Measurements from ENCODE around the gene ZBTB7B.

ZBTB7B gene

DNA sequence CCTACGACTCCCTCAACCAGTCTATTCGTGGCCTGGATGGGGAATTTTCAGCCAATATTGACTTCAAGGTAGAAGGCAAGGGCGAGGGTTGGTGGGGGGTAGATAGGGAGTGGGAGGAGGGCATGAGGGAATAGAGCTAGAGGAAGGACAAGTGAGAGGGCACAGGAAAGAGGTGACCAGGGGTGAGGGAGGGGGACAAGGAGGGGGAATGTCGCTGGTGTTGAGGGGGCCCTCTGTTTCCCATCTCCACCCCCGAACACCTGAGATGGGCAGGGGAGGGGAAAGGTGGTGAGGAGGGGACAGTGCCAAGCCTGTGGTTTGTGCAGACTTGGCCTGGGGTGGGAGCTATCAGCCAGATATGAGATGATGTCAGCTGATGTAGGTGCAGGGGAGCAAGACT, 40.2 kb downstream of the ZBTB7B start:
- DNase-seq, result no peak

DNA sequence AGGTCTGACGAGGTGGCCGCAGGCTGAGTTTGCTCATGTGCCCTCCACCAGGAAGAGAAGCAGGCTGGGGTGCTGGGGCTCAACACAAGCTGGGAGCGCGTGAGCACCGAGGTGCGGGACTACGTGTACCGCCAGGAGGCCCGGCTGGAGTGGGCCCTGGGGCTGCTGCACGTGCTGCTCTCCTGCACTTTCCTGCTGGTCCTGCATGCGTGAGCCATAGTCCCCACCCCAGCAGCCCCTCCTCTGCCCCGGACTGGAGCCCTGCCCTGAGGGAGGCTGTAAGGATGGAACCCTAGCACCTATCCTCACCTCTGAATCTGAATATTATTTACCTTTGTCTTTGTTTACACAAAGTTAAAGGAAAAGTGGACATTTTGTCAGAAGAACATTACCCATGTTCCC, 40.7 kb downstream of the ZBTB7B start:
- DNase-seq, result no peak

DNA sequence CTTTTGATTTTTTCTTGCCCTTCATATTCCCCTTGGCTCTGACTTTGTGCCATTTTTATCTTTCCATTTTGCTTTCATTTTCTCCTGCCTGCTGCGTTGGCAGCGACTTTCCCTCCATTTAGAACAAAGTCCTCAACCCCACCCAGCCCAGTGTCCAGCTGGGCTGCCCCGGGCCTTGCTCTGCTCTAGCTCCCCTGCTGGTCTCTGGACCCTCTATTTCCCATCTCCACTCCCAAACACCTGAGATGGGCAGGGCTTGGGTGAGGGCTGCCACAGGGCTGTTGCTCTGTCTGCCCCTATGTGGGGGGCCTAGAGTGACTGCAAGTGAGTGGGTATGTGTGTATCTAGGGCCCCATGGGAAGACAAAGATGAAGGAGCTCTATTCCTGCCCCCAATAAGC, 41.2 kb downstream of the ZBTB7B start:
- no peak for DNase-seq

DNA sequence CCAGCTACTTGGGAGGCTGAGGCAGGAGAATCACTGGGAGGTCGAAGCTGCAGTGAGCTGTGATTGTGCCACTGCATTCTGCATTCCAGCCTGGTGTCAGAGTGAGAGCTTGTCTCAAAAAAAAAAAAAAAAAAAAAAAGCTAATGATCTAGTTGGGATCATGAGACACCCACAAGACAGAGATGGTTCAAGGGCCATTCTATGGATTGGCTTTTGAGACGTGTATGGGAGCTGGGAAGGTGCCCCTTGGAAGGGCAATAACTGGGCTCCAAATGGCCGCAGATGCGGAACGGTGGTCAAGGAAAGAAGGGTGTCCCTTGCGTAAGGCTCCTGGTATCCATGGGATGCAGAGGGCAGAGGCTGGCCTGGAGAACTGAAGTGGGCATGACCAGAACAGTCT, 41.8 kb downstream of the ZBTB7B start:
- no peak for DNase-seq

DNA sequence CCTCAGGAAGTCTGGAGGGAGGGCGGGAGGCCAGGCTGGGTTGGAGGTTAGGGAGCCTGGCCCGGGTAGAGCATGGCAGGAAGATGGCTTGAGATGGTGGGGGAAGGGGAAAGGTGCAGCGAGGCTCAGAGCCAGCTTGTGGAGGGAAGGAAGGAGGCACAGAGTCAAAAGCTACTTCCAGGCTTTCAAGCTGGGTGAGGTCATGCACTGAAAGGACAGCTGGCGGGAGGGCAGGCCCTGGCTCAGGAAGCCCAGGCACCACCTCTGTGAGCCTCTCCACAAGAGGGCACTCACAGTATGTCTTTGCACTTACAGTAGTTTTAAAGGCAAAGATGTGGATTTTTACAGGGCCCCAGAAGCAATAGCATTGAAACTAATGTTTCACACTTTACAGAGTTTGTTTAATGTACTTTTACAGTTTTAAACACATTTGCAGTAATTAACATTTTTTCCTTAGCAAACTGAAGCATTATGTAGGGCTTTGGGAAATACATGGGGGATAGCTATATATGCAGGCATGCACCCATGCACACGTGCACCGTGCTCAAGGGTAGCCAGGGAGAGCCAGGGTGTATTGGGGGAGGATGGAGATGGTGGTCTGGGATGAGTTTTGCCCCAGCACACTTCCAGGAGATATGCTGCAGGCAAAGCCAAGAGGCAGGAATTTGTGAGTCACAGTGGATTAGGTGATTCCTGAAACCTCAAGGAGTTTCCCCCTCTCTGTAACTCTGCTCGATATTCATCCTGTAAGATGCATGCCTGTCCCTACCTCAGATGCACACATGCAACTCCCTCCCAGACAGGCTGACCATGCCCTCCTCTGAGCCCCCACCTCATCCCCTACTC, 42.4 kb downstream of the ZBTB7B start:
- peak; percentile 84 to 89 for DNase-seq

DNA sequence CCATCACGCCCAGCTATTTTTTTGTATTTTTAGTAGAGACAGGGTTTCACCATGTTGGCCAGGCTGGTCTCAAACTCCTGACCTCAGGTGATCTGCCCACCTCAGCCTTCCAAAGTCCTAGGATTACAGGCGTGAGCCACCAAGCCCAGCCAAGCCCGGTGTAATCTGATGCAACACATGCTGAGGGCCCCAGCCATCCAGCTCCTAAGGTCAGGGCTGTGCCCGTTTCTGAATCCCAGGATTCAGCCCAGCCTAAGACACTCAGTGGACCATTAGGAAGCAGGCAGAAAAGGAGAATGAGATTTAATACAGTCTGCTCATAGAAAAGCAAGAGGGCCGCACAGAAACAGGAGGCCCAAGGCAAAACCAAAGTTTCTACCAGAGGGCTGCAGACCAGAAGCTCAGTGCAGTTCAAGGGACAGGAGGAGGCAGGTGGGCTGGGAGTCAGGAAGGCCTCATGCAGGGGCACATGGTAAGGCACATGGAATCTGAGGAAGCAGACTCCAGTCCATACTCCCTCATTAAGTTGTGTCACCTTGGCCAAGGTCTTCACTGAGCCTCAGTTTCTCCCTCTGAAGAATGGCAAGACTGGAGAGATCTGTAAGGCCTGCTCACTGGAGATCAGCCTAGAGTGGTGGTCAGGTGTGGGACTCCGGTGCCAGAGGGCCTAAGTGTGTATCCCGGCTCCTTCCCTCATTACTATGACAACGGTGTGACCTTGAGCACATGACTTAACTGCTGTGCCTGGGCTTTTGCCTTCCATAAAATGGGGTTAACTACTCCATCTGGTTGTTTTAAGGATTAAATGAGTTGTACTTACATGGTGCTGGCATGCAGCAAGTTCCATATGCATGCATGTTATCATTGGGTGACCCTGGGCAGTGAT, 46.1 kb downstream of the ZBTB7B start:
- no peak for DNase-seq

DNA sequence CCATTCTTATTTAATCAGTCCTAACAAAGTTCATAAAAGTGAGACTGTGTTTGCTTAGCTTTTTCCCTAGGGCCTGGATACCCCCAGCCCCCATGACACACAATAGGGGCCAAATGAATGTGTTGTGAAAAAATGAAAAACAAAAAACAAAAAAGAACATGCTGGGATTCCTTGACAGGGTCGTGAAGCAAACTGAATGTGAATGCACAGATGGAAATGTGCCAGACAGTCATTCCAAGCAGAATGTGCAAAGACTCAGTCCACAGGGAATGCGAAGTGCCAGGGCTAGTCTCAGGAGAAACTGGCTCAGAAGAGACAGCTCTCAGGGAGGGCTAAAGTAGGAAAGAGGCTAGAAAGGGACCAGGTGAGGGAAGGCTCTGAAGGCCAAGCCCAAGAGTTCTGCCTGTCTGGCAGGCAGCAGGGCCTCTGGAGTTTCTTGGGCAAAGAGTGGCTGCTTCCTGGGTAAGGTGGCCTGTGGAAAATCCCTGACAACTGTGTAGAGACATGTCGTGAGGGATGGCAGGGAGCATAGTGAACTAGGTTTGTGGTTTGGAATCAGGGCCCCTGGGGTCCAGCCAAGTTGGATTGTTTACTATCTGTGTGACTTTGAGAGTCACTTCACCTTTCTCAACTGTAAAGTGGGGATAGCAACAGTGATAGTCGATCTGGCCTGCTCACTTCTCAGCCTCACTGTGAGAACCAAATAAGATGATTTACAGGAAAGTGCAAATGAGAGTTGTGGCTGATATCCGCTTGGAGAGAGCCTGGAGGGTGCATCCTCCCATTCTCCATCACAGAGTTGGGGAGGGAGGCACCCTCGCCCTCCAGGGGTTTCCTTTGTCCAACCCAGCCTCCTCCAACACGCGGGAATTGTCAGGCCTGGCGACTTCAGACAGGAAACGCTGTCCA, 47.3 kb downstream of the ZBTB7B start:
- no peak for DNase-seq

DNA sequence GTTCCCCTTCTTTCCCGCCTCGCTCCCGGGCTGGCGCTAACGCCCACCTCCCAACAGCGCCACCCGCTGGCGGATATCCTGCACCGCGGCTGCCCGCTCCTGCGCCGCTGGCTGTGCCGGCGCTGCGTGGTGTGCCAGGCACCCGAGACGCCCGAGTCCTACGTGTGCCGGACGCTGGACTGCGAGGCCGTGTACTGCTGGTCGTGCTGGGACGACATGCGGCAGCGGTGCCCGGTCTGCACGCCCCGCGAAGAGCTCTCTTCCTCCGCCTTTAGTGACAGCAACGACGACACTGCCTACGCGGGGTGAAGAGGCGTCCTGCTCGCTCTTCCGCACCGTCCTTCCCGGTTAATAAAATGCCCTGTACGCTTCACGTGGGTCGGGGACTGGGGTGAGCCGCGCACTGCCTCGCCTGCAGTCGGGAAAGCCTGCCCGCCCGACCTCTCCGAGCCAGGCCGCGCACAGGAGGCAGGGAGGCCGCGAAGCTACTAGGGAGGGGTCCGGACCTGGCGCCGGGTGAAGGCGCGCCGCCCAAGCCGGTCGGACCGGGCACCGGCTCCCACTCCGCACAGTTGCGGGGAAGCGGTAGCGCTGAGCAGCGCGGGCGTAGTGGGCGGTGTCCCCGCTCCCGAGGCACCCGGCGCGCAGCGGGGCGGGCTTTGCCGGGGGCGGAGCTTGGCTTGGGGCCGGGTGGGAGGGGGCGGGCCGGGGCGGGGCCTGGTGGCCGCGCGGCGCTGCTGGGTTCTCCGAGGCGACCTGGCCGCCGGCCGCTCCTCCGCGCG, 48.1 kb downstream of the ZBTB7B start, which contains the start of gene ADAM15:
Gene ADAM15 (plus strand): TSS at position 757 of the 782 bp plus-strand sequence. CDS start 71 bp downstream, outside the sequence.
- peak; percentile 72 to 77 for DNase-seq

DNA sequence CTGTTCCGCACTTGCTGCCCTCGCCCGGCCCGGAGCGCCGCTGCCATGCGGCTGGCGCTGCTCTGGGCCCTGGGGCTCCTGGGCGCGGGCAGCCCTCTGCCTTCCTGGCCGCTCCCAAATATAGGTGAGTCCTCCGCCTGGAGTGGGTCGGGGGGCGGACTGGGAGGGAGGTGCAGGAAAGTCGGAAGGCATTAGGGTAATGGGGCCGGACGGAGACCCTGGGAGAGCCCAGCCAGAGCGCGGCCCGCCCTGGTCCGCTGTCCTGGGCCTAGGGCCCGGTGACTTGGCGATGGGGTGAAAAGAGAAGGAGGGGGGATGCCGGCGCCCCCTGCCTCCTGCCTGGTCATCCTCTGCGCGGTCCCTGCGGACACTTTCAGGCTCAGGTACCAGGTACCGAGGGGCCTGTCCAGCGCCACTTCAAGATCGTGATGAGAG, 48.8 kb downstream of the ZBTB7B start:
- DNase-seq, result no peak

DNA sequence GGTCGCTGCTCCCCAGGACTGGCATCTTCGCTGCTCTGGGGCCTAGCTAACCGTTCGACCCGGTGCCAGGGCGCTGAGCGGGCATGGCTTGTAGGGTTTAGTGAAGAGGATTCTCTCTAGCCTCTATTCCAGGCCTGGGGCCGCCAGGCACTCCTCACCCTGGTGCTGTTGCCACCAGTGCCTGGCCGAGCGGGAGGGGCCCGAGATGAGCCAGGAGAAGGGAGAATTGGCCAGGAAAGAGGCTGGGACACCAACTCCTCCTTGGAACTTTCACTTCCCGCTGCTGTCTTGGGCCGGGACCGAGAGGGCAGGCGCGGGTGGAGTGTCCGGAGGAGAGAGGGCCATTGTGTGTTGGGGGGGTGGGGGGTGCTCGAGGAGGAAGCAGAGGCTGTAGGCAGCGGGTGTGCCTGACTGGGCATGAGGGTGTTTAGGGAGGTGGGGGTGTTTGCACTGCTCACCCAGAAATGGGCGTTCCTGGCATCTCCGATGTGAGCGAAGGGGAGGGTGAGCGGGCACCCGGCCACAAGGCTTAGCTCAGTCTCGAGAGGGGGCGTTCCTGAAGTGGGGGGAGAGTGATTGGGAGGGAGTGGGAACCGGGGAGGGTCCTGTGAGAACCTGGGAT, 49.3 kb downstream of the ZBTB7B start:
- peak; percentile 22 to 37 for DNase-seq

DNA sequence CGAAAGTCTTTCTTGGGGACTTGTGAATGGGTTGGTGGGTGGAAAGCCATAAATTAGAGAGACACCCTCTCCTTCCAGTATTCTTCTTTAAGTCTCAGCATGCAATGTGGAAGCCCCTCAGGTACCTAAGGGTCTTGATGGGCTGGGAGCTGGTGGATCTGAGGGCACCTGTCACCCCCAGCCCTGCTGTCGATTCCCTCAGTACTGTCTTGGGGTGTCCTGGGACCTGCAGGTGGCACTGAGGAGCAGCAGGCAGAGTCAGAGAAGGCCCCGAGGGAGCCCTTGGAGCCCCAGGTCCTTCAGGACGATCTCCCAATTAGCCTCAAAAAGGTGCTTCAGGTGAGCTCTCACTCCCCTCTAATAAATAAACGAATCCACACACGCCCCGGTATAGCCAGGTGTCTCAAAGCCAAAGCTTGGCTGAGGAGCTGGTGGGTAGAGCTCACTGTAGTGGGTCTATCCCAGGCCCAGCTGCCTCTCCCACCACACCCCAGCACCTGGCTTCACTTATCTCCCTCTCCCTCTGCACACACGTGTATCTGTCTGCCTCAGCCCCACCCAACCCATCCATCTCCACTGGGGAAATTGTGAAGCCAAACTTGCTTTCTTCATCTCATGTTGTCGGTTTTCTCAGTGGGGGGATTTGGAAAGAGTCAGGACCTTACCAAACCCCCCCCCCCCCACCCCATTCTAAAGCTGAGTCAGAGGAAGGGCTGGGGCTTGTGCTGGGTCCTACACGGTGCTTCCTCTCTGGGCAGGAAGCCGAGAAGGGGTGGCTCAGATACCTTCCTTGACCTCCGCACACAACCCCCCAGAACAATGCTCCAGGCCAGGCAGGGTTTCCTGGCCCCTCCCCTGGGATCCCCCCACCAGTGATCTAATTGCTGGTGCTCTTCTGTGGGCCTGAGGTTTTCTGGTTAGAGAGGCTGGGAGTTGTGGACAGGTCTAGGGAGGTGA, 50.1 kb downstream of the ZBTB7B start:
- peak; percentile 28 to 42 for DNase-seq

DNA sequence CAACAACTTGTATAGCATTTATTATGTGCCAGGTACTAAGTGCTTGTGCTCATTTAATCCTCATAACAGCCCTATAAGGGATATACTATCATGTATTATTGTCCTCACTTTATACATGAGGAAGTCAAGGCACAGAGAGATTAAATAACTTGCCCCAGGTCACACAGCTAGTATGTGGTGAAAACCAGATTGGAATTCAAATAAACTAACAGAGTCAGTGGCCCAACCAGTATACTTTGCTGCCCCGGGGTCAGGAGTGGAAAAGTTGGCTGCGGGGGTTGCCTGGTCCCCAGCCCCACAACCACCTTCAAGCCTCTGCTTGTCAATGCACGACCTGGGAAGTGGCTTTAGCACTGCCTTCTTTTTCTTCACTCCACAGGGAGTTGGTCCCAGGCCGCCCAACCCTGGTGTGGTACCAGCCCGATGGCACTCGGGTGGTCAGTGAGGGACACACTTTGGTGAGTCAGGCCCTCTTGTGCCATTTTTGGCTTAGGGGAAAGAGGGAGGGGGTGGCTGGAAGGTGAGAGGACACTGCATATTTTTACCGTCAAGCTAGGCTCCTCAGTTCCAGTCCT, 51.0 kb downstream of the ZBTB7B start:
- DNase-seq, result no peak

DNA sequence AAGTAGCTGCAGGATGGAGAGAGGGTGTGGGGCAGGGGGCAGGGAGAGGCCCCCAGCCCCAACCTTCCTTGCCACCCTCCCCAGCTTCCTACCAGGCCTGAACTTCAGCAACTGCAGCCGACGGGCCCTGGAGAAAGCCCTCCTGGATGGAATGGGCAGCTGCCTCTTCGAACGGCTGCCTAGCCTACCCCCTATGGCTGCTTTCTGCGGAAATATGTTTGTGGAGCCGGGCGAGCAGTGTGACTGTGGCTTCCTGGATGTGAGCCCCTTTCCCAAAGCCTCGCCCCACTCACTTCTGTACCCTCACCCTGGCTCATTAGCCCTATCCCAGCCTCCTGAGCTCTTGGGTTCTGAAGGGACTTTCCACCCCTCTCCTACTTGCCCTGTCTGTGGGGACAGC, 54.5 kb downstream of the ZBTB7B start:
- DNase-seq, result no peak

DNA sequence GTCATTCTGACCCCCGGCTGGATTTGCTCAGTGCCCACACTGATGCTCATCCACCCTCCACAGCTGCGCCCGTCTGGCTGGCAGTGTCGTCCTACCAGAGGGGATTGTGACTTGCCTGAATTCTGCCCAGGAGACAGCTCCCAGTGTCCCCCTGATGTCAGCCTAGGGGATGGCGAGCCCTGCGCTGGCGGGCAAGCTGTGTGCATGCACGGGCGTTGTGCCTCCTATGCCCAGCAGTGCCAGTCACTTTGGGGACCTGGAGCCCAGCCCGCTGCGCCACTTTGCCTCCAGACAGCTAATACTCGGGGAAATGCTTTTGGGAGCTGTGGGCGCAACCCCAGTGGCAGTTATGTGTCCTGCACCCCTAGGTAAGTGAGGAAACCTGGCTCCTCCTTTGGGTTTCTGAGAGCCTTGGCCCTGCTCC, 55.2 kb downstream of the ZBTB7B start:
- DNase-seq, result no peak

DNA sequence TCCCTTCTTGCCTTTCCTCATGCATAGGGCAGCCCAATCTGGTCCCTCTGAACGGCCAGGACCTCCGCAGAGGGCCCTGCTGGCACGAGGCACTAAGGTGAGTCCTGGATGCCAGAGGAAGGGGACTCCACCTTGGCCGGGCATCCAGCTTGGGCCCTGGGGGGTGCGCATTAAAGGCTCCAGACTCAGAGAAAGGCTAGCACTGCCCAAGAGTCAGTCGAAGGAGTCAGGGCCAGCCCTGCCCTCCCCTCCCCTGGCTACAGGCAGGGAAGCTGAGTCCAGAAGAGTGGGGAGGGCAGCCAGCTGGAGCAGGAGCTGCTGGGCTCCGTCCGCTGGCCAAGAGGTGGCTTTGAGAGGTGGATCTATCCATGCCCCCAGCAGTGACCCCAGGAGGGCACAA, 58.1 kb downstream of the ZBTB7B start:
- no peak for DNase-seq

DNA sequence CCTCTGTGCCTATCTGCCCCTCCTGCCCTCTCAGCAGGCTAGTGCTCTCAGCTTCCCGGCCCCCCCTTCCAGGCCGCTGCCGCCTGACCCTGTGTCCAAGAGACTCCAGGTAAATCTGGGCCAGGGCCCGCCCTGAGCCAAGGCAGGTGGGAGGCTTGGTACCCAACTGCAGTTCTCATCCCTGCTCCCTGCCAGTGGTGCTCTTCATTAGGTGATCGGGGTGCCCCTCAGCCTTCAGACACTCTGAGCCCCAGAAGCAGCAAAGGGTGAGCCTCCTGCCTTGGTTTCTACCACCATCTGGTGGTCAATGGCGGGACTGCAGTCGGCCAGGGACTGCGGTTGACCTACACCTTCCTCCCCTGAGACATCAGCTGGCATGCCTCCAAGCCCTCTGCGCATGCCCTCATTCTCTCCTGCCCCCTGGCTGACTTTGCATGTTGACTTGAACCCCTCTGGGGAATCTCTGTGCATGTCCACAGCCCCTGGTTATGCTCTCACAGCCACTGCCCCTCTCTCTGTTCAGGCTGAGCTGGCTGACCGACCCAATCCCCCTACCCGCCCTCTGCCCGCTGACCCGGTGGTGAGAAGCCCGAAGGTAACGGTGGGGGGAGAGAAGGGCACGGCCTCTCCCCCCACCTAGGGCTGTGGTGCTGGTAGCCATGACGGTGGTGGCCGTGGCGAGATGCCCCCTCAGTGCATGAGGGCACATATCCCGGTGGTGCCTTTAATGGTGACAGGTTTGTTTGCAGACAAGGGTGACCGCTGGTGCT, 59.0 kb downstream of the ZBTB7B start:
- peak; percentile 74 for DNase-seq

DNA sequence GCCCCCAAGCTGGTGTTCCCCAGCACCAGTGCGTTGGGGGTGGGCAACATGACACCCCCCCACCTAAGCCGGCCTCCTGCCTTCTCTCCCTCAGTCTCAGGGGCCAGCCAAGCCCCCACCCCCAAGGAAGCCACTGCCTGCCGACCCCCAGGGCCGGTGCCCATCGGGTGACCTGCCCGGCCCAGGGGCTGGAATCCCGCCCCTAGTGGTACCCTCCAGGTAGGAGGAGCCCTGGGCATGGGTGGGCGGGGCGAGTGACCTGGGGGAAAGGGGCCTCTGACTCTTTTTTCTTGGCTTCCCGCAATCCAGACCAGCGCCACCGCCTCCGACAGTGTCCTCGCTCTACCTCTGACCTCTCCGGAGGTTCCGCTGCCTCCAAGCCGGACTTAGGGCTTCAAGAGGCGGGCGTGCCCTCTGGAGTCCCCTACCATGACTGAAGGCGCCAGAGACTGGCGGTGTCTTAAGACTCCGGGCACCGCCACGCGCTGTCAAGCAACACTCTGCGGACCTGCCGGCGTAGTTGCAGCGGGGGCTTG, 59.6 kb downstream of the ZBTB7B start:
- no peak for DNase-seq

DNA sequence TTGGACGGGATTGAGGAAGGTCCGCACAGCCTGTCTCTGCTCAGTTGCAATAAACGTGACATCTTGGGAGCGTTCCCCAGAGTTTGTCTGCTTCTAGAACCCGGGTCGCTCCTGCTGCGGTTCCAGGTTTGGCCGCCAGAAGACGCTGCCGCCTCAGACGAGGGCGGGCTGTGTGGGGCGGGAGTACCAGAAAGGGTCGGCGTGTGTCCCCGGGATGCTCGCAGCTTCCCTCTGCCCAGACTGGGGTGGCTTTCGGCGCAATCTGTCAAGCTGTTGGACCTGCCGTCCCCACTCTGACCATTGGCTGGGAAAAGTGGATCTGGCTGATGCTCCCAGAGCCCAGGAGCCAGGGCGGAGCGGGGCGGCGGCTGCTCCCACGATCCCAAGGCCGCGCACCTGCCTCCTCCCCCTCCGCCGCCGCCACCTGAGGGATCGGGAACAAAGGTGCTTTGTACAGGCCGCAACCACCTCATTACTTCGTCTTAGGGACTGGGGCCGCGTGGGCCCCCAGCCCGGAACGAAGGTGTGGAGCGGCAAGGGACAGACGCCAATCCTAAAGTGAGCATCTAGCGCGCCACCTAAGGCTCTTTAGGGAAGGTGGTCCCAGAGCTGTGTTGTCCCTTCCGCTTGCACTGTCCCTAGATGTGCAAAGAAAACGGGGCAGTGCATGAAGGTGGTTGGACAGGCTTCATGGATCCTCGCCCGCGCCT, 60.3 kb downstream of the ZBTB7B start:
- no peak for DNase-seq
